PFSK-1 (cell line): ENCODE measurements around the gene CD80.

Source experiments
- FOXP2 ChIP-seq: optimal IDR thresholded peaks from 2 replicates; pipeline ENCODE3; 2011; ENCODE audit warnings: borderline replicate concordance, control low read depth, inconsistent platforms; ENCODE audit not compliant: insufficient read depth; ENCODE audit errors: extremely low read length, extremely low read depth
- POLR2AphosphoS5 ChIP-seq: IDR thresholded peaks from 2 replicates; pipeline ENCODE4 v1.6.1; 2012; ENCODE audit warnings: low read depth, mild to moderate bottlenecking, control low read depth, low read length, moderate library complexity
- SIN3A ChIP-seq: IDR thresholded peaks from 2 replicates; pipeline ENCODE4 v1.6.1; 2012; ENCODE audit warnings: mild to moderate bottlenecking, low read length, moderate library complexity, borderline replicate concordance; ENCODE audit not compliant: insufficient read depth
- TAF1 ChIP-seq: IDR thresholded peaks from 2 replicates; pipeline ENCODE4 v1.6.1; 2012; ENCODE audit warnings: low read length, control low read depth, borderline replicate concordance; ENCODE audit not compliant: insufficient read depth
- TF ChIP-seq, protein P1 (sequence below), 2 experiments: IDR thresholded peaks; 2 replicates each; pipeline versions ENCODE4 v1.6.1 to v1.8.0; 2011 to 2012; ENCODE audit warnings: low read depth in 2 of 2, low read length in 2 of 2, control low read depth in 1 of 2, inconsistent platforms in 1 of 2, mild to moderate bottlenecking in 1 of 2, moderate library complexity in 1 of 2; ENCODE audit not compliant: insufficient read depth in 1 of 2

CD80 gene

DNA sequence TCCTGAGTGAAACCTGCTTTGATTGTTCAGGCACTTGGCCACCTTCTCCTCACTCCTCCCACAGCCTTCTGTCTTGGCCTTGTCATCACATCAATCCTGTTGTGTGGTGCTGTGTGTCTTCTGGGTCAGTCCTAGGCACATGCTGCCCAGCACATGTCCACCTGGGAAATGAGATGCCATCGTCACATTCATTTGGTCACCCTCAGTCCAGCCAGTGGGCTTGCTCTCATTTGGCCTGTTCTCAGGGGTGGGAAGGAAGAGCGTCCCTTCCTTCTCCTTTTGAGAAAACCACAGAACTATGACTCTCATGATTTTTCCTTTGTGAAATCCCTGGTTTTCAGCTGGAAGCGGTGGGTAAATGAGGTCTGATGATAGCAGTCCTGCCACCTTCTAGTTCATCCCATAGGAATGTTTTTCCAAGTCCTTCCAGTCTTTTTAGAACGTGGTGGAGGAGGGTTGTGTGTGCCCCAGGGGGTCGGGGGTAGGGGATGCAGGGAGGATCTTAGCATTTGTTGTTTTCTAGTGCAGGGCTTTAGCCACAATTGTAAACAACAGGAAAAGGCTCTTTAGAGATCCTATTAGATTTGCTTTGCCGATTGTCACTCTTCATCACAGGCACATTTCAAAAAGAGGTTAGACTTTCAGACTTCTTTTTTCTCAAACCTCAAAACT, 29.8 kb upstream of the CD80 start:
- TF ChIP-seq SIN3A (no peak), TAF1 (no peak), FOXP2 (no peak), POLR2AphosphoS5 (no peak)
- TF ChIP-seq, protein P1, sequence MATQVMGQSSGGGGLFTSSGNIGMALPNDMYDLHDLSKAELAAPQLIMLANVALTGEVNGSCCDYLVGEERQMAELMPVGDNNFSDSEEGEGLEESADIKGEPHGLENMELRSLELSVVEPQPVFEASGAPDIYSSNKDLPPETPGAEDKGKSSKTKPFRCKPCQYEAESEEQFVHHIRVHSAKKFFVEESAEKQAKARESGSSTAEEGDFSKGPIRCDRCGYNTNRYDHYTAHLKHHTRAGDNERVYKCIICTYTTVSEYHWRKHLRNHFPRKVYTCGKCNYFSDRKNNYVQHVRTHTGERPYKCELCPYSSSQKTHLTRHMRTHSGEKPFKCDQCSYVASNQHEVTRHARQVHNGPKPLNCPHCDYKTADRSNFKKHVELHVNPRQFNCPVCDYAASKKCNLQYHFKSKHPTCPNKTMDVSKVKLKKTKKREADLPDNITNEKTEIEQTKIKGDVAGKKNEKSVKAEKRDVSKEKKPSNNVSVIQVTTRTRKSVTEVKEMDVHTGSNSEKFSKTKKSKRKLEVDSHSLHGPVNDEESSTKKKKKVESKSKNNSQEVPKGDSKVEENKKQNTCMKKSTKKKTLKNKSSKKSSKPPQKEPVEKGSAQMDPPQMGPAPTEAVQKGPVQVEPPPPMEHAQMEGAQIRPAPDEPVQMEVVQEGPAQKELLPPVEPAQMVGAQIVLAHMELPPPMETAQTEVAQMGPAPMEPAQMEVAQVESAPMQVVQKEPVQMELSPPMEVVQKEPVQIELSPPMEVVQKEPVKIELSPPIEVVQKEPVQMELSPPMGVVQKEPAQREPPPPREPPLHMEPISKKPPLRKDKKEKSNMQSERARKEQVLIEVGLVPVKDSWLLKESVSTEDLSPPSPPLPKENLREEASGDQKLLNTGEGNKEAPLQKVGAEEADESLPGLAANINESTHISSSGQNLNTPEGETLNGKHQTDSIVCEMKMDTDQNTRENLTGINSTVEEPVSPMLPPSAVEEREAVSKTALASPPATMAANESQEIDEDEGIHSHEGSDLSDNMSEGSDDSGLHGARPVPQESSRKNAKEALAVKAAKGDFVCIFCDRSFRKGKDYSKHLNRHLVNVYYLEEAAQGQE (IDR thresholded peaks at IDR 0.05; ENCODE audit: insufficient read depth in 1 of 2, low read depth in 2 of 2, low read length in 2 of 2), result no peak

DNA sequence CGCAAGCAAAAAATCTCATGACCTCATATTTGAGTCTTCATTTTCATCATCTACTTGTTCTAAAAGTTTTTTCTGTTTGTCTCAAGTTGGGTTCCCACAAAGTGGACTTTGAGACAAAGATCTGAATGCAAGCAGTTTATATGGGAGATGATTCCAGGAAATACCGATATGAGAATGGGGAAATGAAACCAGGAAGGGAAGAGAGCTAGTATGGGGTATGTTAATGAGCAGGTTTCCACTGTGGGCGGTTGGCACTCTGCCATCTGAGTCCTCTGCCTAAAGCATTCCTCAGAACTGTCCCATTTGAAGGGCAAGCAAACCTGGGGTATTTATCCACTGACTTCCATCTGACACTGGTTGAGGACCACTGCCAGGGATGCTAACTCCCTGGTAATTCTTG, 28.7 kb upstream of the CD80 start:
- no peak for TF ChIP-seq SIN3A
- TF ChIP-seq, protein P1 (IDR thresholded peaks at IDR 0.05; ENCODE audit: insufficient read depth in 1 of 2, low read depth in 2 of 2, low read length in 2 of 2), result no peak
- TF ChIP-seq FOXP2, result no peak
- TF ChIP-seq POLR2AphosphoS5, result no peak
- no peak for TF ChIP-seq TAF1

DNA sequence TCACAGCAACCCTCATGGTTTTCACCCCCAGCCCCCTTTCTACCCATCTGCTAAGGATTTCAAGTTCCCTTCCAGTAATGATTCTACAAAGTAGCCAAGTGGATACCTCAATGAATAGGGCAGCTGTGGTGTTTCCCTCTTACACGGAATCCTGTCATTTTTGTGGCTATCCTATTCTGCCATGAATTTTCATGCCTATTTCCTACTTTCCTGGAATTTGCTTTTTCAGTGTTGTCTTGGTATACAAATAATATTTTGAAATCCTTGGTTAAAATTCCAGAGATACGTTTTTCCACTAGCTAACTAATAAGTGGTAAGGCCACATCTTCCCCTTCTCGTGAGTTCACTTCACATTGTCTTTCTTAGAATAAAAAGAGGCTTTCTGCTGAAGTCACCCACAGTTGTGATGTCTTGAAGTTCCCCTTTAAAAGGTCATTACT, 27.3 kb upstream of the CD80 start:
- TF ChIP-seq TAF1, result no peak
- TF ChIP-seq SIN3A, result no peak
- no peak for TF ChIP-seq FOXP2
- TF ChIP-seq, protein P1 (IDR thresholded peaks at IDR 0.05; ENCODE audit: insufficient read depth in 1 of 2, low read depth in 2 of 2, low read length in 2 of 2), result no peak
- TF ChIP-seq POLR2AphosphoS5, result no peak

DNA sequence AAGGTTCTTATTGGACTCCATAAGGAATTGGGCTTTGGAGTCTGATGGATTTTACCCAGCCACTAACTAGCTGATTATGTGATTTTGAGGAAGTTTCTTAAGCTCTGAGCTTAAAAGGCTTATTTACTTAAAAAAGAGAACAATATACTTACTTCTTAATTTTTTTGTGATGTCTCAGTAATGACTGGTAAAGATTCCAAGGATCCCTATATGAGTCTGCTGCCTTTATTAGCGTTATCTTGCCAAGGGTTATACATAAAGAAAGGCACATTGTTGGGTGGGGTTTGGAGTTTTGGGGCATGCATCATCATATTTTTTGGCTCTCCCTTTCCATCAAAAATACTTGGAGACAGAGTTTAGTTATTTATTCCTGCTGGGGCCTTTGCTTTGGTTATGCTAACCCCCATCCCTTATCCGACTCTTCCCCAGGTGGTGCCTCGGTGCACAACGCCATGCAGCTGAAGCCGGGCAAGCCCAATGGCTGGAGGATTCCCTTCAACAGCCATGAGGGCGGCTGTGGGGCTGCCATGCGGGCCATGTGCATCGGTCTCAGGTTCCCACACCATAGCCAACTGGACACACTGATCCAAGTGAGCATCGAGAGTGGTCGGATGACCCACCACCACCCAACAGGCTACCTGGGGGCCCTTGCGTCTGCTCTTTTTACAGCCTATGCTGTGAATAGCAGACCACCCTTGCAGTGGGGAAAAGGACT, 26.6 kb upstream of the CD80 start:
- TF ChIP-seq, protein P1 (IDR thresholded peaks at IDR 0.05; ENCODE audit: insufficient read depth in 1 of 2, low read depth in 2 of 2, low read length in 2 of 2), result no peak
- TF ChIP-seq FOXP2 (no peak), POLR2AphosphoS5 (no peak), SIN3A (no peak), TAF1 (no peak)
